GM23248 (cell line): ENCODE measurements around the gene ZNF333.

ENCODE experiments used
- EZH2 ChIP-seq: fragments of 200-600 bp; sonication (generic); IDR thresholded peaks from 2 replicates; pipeline ENCODE4 v1.6.1; 2018; ENCODE audit warnings: antibody characterized with exemption, mild to moderate bottlenecking; ENCODE audit not compliant: insufficient read depth, poor library complexity, severe bottlenecking
- EZH2phosphoT487 ChIP-seq: fragments of 200-600 bp; sonication (generic); IDR thresholded peaks from 2 replicates; pipeline ENCODE4 v1.6.1; 2018; ENCODE audit warnings: antibody characterized with exemption, moderate library complexity, mild to moderate bottlenecking, low read depth; ENCODE audit not compliant: insufficient read depth

GRCh38 chr19:14661372-14661924 lies 28.4 kb upstream of the ZNF333 start:
- TF ChIP-seq EZH2: no peak
- no peak for TF ChIP-seq EZH2phosphoT487
